HepG2 (cell line): ENCODE measurements around the gene ELP6. TPM values are rescaled to one million over a fixed set of nuclear protein-coding genes. Genes with fewer than 3 reads are reported as not detected.

Experiments
- ATAC-seq: fragments of 200-7000 bp; cut with Tn5 transposase; 3 replicates; pipeline ENCODE4 v1.9.1; 2020; ENCODE audit warnings: mild to moderate bottlenecking, moderate library complexity
- BruUV-seq: library from RNA; stranded (reverse); fragments of 400-500 nt; replicated peaks from 2 replicates; lab custom pipeline; 2021; lab: Mats Ljungman, UMichigan
- CTCF ChIA-PET: fragments of 300-600 bp; formaldehyde crosslinking; extraction: SDS; loops from one replicate; lab custom pipeline; 2021; ENCODE audit warnings: low total read pairs, inconsistent platforms, low intra/inter-chr PET ratio; lab: Yijun Ruan, JAX
- POLR2A ChIA-PET: fragments of 350-600 bp; sonication (Branson Sonifier 250); formaldehyde crosslinking; loops from one replicate; lab custom pipeline; 2020; ENCODE audit warnings: antibody characterized with exemption, inconsistent platforms; lab: Yijun Ruan, JAX
- DNase-seq: peaks from one replicate; pipeline ENCODE4 v3.0.0-alpha.2; 2015; ENCODE audit warnings: low spot score
- FAIRE-seq: peaks from 3 replicates; lab custom pipeline; 2011; peaks lifted over from hg19 to GRCh38; lab: Jason Lieb, UNC
- H2AFZ ChIP-seq: one replicate; pipeline ENCODE4 v1.6.1; 2011; ENCODE audit warnings: low read length, inconsistent platforms
- H3K27ac ChIP-seq: fragments of 300-600 bp; 3 replicates; pipeline ENCODE4 v1.8.0; 2011; ENCODE audit warnings: mixed run types, mild to moderate bottlenecking, mixed read lengths, low read length, inconsistent platforms; ENCODE audit not compliant: insufficient read depth; ENCODE audit errors: extremely low read length
- H3K27me3 ChIP-seq, 2 experiments: fragments of 200-600 bp in 1 of 2; 2 replicates in 1 of 2; 3 replicates in 1 of 2; pipeline versions ENCODE4 v1.6.0 to v1.8.0; 2011; ENCODE audit warnings: low read length in 2 of 2, mild to moderate bottlenecking in 2 of 2, moderate library complexity in 2 of 2, inconsistent platforms in 1 of 2; ENCODE audit not compliant: insufficient read depth in 2 of 2, control insufficient read depth in 1 of 2
- H3K36me3 ChIP-seq, 2 experiments: fragments of 200-600 bp in 1 of 2; replicated peaks in 1 of 2; 2 replicates in 1 of 2; 3 replicates in 1 of 2; pipeline versions ENCODE4 v1.5.1 to v1.8.0; 2011; ENCODE audit warnings: low read length in 2 of 2, inconsistent platforms in 1 of 2; ENCODE audit not compliant: insufficient read depth in 2 of 2, control insufficient read depth in 1 of 2
- H3K4me1 ChIP-seq: 2 replicates; pipeline ENCODE4 v1.5.1; 2012; ENCODE audit warnings: low read length, inconsistent platforms; ENCODE audit not compliant: insufficient read depth
- H3K4me2 ChIP-seq: 2 replicates; pipeline ENCODE4 v1.6.0; 2011; ENCODE audit warnings: low read depth, low read length, inconsistent platforms
- H3K4me3 ChIP-seq, 3 experiments: fragments of 200-600 bp in 1 of 3; sonication (generic), shearing (Covaris generic) in 1 of 3; replicated peaks in 1 of 3; 2 replicates each; pipeline ENCODE4 v1.5.1; 2011 to 2016; ENCODE audit warnings: low read length in 3 of 3, inconsistent platforms in 2 of 3, low read depth in 2 of 3, mild to moderate bottlenecking in 2 of 3, control low read depth in 1 of 3, mixed read lengths in 1 of 3; ENCODE audit not compliant: insufficient read depth in 1 of 3
- H3K79me2 ChIP-seq: one replicate; pipeline ENCODE4 v1.6.1; 2011; ENCODE audit warnings: low read length, inconsistent platforms; ENCODE audit not compliant: insufficient read depth
- H3K9ac ChIP-seq: 2 replicates; pipeline ENCODE4 v1.6.0; 2011; ENCODE audit warnings: mild to moderate bottlenecking, low read depth, low read length, inconsistent platforms; ENCODE audit not compliant: insufficient read depth
- H3K9me3 ChIP-seq: 2 replicates; pipeline ENCODE4 v1.5.1; 2012; ENCODE audit warnings: mild to moderate bottlenecking, low read length
- H4K20me1 ChIP-seq: 2 replicates; pipeline ENCODE4 v1.6.0; 2011; ENCODE audit warnings: inconsistent platforms, mild to moderate bottlenecking, low read length, moderate library complexity; ENCODE audit not compliant: insufficient read depth
- FOSL2 ChIP-seq: sonication (generic); formaldehyde crosslinking; IDR thresholded peaks from 2 replicates; pipeline ENCODE4 v1.4.0; 2020; ENCODE audit warnings: missing genetic modification reagents
- FOXK1 ChIP-seq: sonication (generic); formaldehyde crosslinking; IDR thresholded peaks from 2 replicates; pipeline ENCODE4 v1.4.0; 2020; ENCODE audit warnings: low read depth, missing genetic modification reagents, borderline replicate concordance
- HNRNPL ChIP-seq: fragments of 200-400 bp; formaldehyde crosslinking; IDR thresholded peaks from 2 replicates; pipeline ENCODE4 v1.6.1; 2017; ENCODE audit warnings: mild to moderate bottlenecking, low read depth, low read length
- JUN ChIP-seq: sonication (generic); formaldehyde crosslinking; IDR thresholded peaks from 2 replicates; pipeline ENCODE4 v1.4.0; 2020; ENCODE audit warnings: mild to moderate bottlenecking, missing genetic modification reagents
- KAT8 ChIP-seq: IDR thresholded peaks from 2 replicates; pipeline ENCODE4 v1.6.1; 2016; ENCODE audit warnings: missing genetic modification reagents, missing compliant biosample characterization
- KDM5A ChIP-seq: fragments of 200-600 bp; sonication (generic); IDR thresholded peaks from 2 replicates; pipeline ENCODE4 v1.7.0; 2018; ENCODE audit warnings: antibody characterized with exemption, mild to moderate bottlenecking, low read length, borderline replicate concordance
- MIER2 ChIP-seq: IDR thresholded peaks from 2 replicates; pipeline ENCODE4 v1.6.1; 2016; ENCODE audit warnings: missing biosample characterization, missing genetic modification reagents
- MXD4 ChIP-seq: IDR thresholded peaks from 2 replicates; pipeline ENCODE4 v1.6.1; 2016; ENCODE audit warnings: mild to moderate bottlenecking, missing biosample characterization, missing genetic modification reagents
- NFRKB ChIP-seq: fragments of 450-650 bp; IDR thresholded peaks from 2 replicates; pipeline ENCODE4 v1.6.1; 2017
- POLR2AphosphoS2 ChIP-seq: IDR thresholded peaks from 2 replicates; pipeline ENCODE4 v1.6.1; 2011; ENCODE audit warnings: low read depth, low read length, improper control_type of control experiment
- SAFB2 ChIP-seq: sonication (generic); formaldehyde crosslinking; IDR thresholded peaks from 2 replicates; pipeline ENCODE4 v1.5.1; 2020; ENCODE audit warnings: missing genetic modification reagents, low read depth, mild to moderate bottlenecking, borderline replicate concordance
- SIN3B ChIP-seq: fragments of 150-350 bp; IDR thresholded peaks from 2 replicates; pipeline ENCODE4 v1.6.1; 2014; ENCODE audit warnings: low read length
- SNRNP70 ChIP-seq: fragments of 200-400 bp; formaldehyde crosslinking; IDR thresholded peaks from 2 replicates; pipeline ENCODE4 v1.6.1; 2017; ENCODE audit warnings: mild to moderate bottlenecking, low read depth, low read length, moderate library complexity
- XRCC5 ChIP-seq: fragments of 200-400 bp; formaldehyde crosslinking; optimal IDR thresholded peaks from 2 replicates; pipeline ENCODE3; 2017; ENCODE audit warnings: mild to moderate bottlenecking, low read length
- ZBTB7A ChIP-seq: sonication (generic); formaldehyde crosslinking; IDR thresholded peaks from 2 replicates; pipeline ENCODE4 v1.8.0; 2022; ENCODE audit warnings: mild to moderate bottlenecking, missing genetic modification reagents
- ZC3H4 ChIP-seq: sonication (generic); formaldehyde crosslinking; IDR thresholded peaks from 2 replicates; pipeline ENCODE4 v1.4.0; 2020; ENCODE audit warnings: missing genetic modification reagents, borderline replicate concordance
- ZKSCAN8 ChIP-seq: IDR thresholded peaks from 2 replicates; pipeline ENCODE4 v1.6.1; 2016; ENCODE audit warnings: borderline replicate concordance, missing genetic modification reagents, missing compliant biosample characterization
- ZNF180 ChIP-seq: sonication (generic); formaldehyde crosslinking; IDR thresholded peaks from 2 replicates; pipeline ENCODE4 v1.4.0; 2020; ENCODE audit warnings: low read depth, missing genetic modification reagents, borderline replicate concordance
- ZNF230 ChIP-seq: sonication (generic); formaldehyde crosslinking; IDR thresholded peaks from 2 replicates; pipeline ENCODE4 v1.4.0; 2020; ENCODE audit warnings: mild to moderate bottlenecking, missing genetic modification reagents
- ZNF331 ChIP-seq: sonication (generic); formaldehyde crosslinking; IDR thresholded peaks from 2 replicates; pipeline ENCODE4 v1.4.0; 2020; ENCODE audit warnings: missing genetic modification reagents
- ZNF484 ChIP-seq: sonication (generic); formaldehyde crosslinking; IDR thresholded peaks from 2 replicates; pipeline ENCODE4 v1.5.1; 2020; ENCODE audit warnings: mild to moderate bottlenecking, low read depth, missing genetic modification reagents, borderline replicate concordance
- ZNF660 ChIP-seq: sonication (generic); formaldehyde crosslinking; IDR thresholded peaks from 2 replicates; pipeline ENCODE4 v1.5.1; 2020; ENCODE audit warnings: mild to moderate bottlenecking, low read depth, missing genetic modification reagents, borderline replicate concordance
- WGBS: methylation state at CpG from one replicate; pipeline ENCODE4 v1.1.6; 2017; ENCODE audit warnings: low lambda C conversion rate; 5-methylcytosine and 5-hydroxymethylcytosine counted together
- in situ Hi-C: cut with HindIII; loops from 2 replicates; pipeline ENCODE4 v1.10.0; 2017; ENCODE audit warnings: low pct_unique_long_range_greater_than_20kb; ENCODE audit not compliant: extremely low pct_ligation_motif_present
- intact Hi-C: fragments of 100-400 bp; cut with micrococcal nuclease; formaldehyde crosslinking; loops from one replicate; pipeline ENCODE4 v1.10.0; 2022; ENCODE audit not compliant: unreplicated experiment
- polyA plus RNA-seq, 8 experiments: library from polyadenylated mRNA; depleted of rRNA in 3 of 8; stranded (reverse) in 7 of 8; unstranded in 1 of 8; fragments of >200 nt; fragmentation: Illumina TruSeq in 4 of 8; extraction: Trizol in 4 of 8; gene quantifications; 2 replicates each; pipeline versions ENCODE4 v1.2.1 to v1.2.3, GENCODE V29; 2011 to 2016; ENCODE audit warnings: low read depth in 4 of 8, missing spikeins in 1 of 8, mixed read lengths in 1 of 8; ENCODE audit not compliant: insufficient read depth in 1 of 8
- total RNA-seq, 5 experiments: library from RNA; depleted of rRNA; stranded (reverse); fragments of >200 nt; fragmentation: Illumina TruSeq; extraction: Trizol; gene quantifications; 2 replicates each; pipeline ENCODE4 v1.2.3, GENCODE V29; 2016; ENCODE audit warnings: low read depth in 1 of 5
- TF ChIP-seq, protein P1 (sequence below): sonication (generic); formaldehyde crosslinking; IDR thresholded peaks from 2 replicates; pipeline ENCODE4 v1.4.0; 2020; ENCODE audit warnings: mild to moderate bottlenecking, missing genetic modification reagents
- TF ChIP-seq, protein P2 (sequence below): sonication (generic); formaldehyde crosslinking; IDR thresholded peaks from 2 replicates; pipeline ENCODE4 v1.5.1; 2020; ENCODE audit warnings: mild to moderate bottlenecking, missing genetic modification reagents, borderline replicate concordance

ELP6 gene
- total and polyA plus RNA-seq, 2 of the 13 experiments (the other 11 are each of a cell fraction or from before 2014, with no cell fraction given), result 45.0 to 49.3 TPM

DNA sequence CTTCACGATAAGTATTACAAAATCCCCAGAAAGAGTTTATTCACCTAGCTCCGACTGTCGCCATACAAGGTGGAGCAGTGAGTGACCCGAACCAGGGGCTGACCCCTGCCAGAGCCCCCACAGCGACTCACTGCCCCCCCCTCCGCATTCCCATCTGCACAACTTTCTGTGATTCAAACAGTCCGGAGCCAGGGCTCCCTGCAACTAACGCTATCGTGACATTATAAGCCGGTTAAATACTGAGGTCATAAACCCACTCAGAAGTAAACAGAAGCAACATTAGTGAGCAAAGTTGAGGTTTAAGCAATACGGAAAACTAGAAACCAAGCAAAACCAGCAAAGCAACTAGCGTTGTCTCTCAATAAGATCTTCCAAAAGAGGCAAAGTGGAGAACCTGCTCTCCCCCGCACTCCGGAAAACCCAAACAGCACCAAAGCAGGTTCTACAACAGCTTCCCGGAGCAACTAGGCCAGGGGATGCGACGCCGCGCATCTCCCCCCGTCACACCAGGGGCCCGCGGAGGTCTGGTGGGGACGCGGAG is 38.4 kb downstream of the ELP6 start:
- Histone ChIP-seq H3K9ac (peak overlapping the region; percentile 76), H3K4me2 (peak overlapping the region; percentile 74), H2AFZ (no peak overlapping the region), H3K79me2 (peaks cover 43% of the 10 kb centered on the region), H4K20me1 (peaks cover 14% of the 10 kb centered on the region), H3K4me3 (peak overlapping the region; percentile 80 to 97 (median 81)), H3K4me1 (peaks cover 35% of the 10 kb centered on the region), H3K27me3 (no peaks in the 10 kb centered on the region; a peak in 1 of 5 replicates), H3K27ac (peak overlapping the region; percentile 78), H3K36me3 (no peaks in the 10 kb centered on the region), H3K9me3 (no peaks in the 10 kb centered on the region)
- TSS peak; percentile 58 for BruUV-seq
- FAIRE-seq (no peak), DNase-seq (peak; percentile 25), ATAC-seq (peak; percentile 13)
- WGBS, result 2% methylated on average over 14 of the region's 24 CpGs
- in situ Hi-C loops, result loop anchor here (5.0 kb wide), 1 partner anchor 53 kb away; no protein-coding TSS in a partner anchor
- ChIA-PET CTCF (interaction anchor here (1.2 to 2.5 kb wide), 3 partner anchors 31 to 54 kb away, joined by 4 to 36 read pairs (median 12); no protein-coding TSS in a partner anchor), POLR2A (interaction anchor here (0.7 to 2.7 kb wide), 7 partner anchors 8 to 95 kb away, joined by 3 to 30 read pairs (median 12); partner anchors contain the start of gene PTPN23)
- intact Hi-C loops, result loop anchor here (1.0 to 5.0 kb wide), 4 partner anchors 35 to 95 kb away; partner anchors contain the start of gene ELP6
- no peak for TF ChIP-seq ZNF484 (CRISPR knock-in tag)
- TF ChIP-seq SAFB2 (CRISPR knock-in tag), result no peak
- no peak for TF ChIP-seq ZC3H4 (CRISPR knock-in tag)
- no peak for TF ChIP-seq SNRNP70
- TF ChIP-seq NFRKB, result no peak
- TF ChIP-seq ZBTB7A (CRISPR knock-in tag), result no peak
- no peak for TF ChIP-seq JUN
- no peak for TF ChIP-seq ZNF331
- no peak for TF ChIP-seq ZNF180 (CRISPR knock-in tag)
- no peak for TF ChIP-seq POLR2AphosphoS2
- no peak for TF ChIP-seq ZKSCAN8 (CRISPR knock-in tag)
- 0 out of 2 replicates have a peak, but pooled peaks have one; percentile 9 for TF ChIP-seq SIN3B
- TF ChIP-seq FOSL2, result no peak
- TF ChIP-seq KDM5A, result peak; percentile 53; the same call in 1 of the 2 replicates
- no peak for TF ChIP-seq HNRNPL
- TF ChIP-seq FOXK1 (CRISPR knock-in tag), result no peak; the same call in 1 of the 2 replicates
- TF ChIP-seq KAT8 (CRISPR knock-in tag), result no peak
- no peak for TF ChIP-seq XRCC5
- no peak for TF ChIP-seq MIER2
- TF ChIP-seq, protein P1, sequence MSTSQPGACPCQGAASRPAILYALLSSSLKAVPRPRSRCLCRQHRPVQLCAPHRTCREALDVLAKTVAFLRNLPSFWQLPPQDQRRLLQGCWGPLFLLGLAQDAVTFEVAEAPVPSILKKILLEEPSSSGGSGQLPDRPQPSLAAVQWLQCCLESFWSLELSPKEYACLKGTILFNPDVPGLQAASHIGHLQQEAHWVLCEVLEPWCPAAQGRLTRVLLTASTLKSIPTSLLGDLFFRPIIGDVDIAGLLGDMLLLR (CRISPR knock-in tag), result no peak
- no peak for TF ChIP-seq ZNF230 (CRISPR knock-in tag)
- no peak for TF ChIP-seq MXD4 (CRISPR knock-in tag)
- no peak for TF ChIP-seq ZNF660 (CRISPR knock-in tag)
- TF ChIP-seq, protein P2, sequence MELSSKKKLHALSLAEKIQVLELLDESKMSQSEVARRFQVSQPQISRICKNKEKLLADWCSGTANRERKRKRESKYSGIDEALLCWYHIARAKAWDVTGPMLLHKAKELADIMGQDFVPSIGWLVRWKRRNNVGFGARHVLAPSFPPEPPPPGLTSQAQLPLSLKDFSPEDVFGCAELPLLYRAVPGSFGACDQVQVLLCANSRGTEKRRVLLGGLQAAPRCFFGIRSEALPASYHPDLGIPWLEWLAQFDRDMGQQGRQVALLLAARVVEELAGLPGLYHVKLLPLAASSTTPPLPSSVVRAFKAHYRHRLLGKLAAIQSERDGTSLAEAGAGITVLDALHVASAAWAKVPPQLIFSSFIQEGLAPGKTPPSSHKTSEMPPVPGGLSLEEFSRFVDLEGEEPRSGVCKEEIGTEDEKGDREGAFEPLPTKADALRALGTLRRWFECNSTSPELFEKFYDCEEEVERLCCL (CRISPR knock-in tag), result no peak
